Globus pallidus (tissue), 1 donor: Measurements from ENCODE around the gene RNF213.

Experiments used
- DNase-seq: peaks from one replicate; pipeline ENCODE4 v3.0.0-alpha.2; 2015; ENCODE audit warnings: low spot score

The RNF213 gene

GRCh38 chr17:80433916-80434666 is 173.4 kb downstream of the RNF213 start:
- no peak for DNase-seq

- DNase-seq, result no peak
Observed at GRCh38 chr17:80437532-80437931, 176.9 kb downstream of the RNF213 start.

- no peak for DNase-seq
Observed at GRCh38 chr17:80438806-80439205, 178.2 kb downstream of the RNF213 start.

GRCh38 chr17:80439499-80439898 is 178.8 kb downstream of the RNF213 start:
- DNase-seq, result no peak

- DNase-seq, result no peak
Observed at GRCh38 chr17:80441133-80441578, 180.5 kb downstream of the RNF213 start.

- DNase-seq, result no peak
Observed at GRCh38 chr17:80441598-80442322, 181.1 kb downstream of the RNF213 start.

- DNase-seq, result no peak
Observed at GRCh38 chr17:80442323-80442659, 181.6 kb downstream of the RNF213 start.

GRCh38 chr17:80442764-80443163 is 182.1 kb downstream of the RNF213 start:
- DNase-seq, result no peak

GRCh38 chr17:80443498-80443897 is 182.8 kb downstream of the RNF213 start:
- DNase-seq, result no peak

- no peak for DNase-seq
Observed at GRCh38 chr17:80443916-80444643, 183.4 kb downstream of the RNF213 start.

GRCh38 chr17:80444644-80444979 is 184.0 kb downstream of the RNF213 start:
- no peak for DNase-seq

GRCh38 chr17:80445007-80445725 is 184.5 kb downstream of the RNF213 start:
- DNase-seq, result no peak

- DNase-seq, result no peak
Observed at GRCh38 chr17:80445726-80446110, 185.1 kb downstream of the RNF213 start.

GRCh38 chr17:80446645-80447405 is 186.2 kb downstream of the RNF213 start:
- peak; percentile 34 for DNase-seq

- no peak for DNase-seq
Observed at GRCh38 chr17:80447790-80448189, 187.1 kb downstream of the RNF213 start.
